ENCODE data around the gene CTSO.

Gene CTSO

GRCh38 chr4:155929833-155930232, 23.8 kb downstream of the CTSO start:
- DNase-seq (ENCODE audit: low read depth) = no peak
- no peak overlapping the region for H3K4me3 ChIP-seq (ENCODE audit: low read length)
- no peak for TF ChIP-seq CTCF (conservative IDR thresholded peaks at IDR 0.05; ENCODE audit: low read length)

- no peak overlapping the region for H3K4me3 ChIP-seq (ENCODE audit: low read length)
- no peak for TF ChIP-seq CTCF (conservative IDR thresholded peaks at IDR 0.05; ENCODE audit: low read length)
- no peak for DNase-seq (ENCODE audit: low read depth)
These were observed 29.0 kb downstream of the CTSO start for GRCh38 chr4:155924637-155925036.

GRCh38 chr4:155921597-155921996, 32.1 kb downstream of the CTSO start:
- DNase-seq (ENCODE audit: low read depth) = no peak
- TF ChIP-seq CTCF (conservative IDR thresholded peaks at IDR 0.05; ENCODE audit: low read length) = no peak
- H3K4me3 ChIP-seq (ENCODE audit: low read length) = no peak overlapping the region

GRCh38 chr4:155914782-155915181, 38.9 kb downstream of the CTSO start:
- no peak for DNase-seq (ENCODE audit: low read depth)
- H3K4me3 ChIP-seq (ENCODE audit: low read length) = no peak overlapping the region
- no peak for TF ChIP-seq CTCF (conservative IDR thresholded peaks at IDR 0.05; ENCODE audit: low read length)

- TF ChIP-seq CTCF (conservative IDR thresholded peaks at IDR 0.05; ENCODE audit: low read length) = no peak
- DNase-seq (ENCODE audit: low read depth) = no peak
- no peak overlapping the region for H3K4me3 ChIP-seq (ENCODE audit: low read length)
These were observed 41.8 kb downstream of the CTSO start for GRCh38 chr4:155911905-155912304.

- TF ChIP-seq CTCF (conservative IDR thresholded peaks at IDR 0.05; ENCODE audit: low read length) = no peak
- H3K4me3 ChIP-seq (ENCODE audit: low read length) = no peak overlapping the region
- no peak for DNase-seq (ENCODE audit: low read depth)
These were observed 43.9 kb downstream of the CTSO start for GRCh38 chr4:155909615-155910226.

GRCh38 chr4:155908187-155909139, 45.2 kb downstream of the CTSO start:
- DNase-seq (ENCODE audit: low read depth) = no peak
- no peak for TF ChIP-seq CTCF (conservative IDR thresholded peaks at IDR 0.05; ENCODE audit: low read length)
- no peak overlapping the region for H3K4me3 ChIP-seq (ENCODE audit: low read length)
